ENCODE data around the gene MIPEP.

The MIPEP gene

GRCh38 chr13:23724196-23724970 is 164.8 kb downstream of the MIPEP start:
- DNase-seq (ENCODE audit: insufficient read length, low spot score) (no peak), FAIRE-seq (no peak)

GRCh38 chr13:23723471-23723870 is 165.7 kb downstream of the MIPEP start:
- no peak for FAIRE-seq
- no peak for DNase-seq (ENCODE audit: insufficient read length, low spot score)

- DNase-seq (ENCODE audit: insufficient read length, low spot score) (no peak), FAIRE-seq (no peak)
Measured at GRCh38 chr13:23722726-23723453, 166.3 kb downstream of the MIPEP start.

GRCh38 chr13:23718996-23719395 is 170.2 kb downstream of the MIPEP start:
- no peak for FAIRE-seq

GRCh38 chr13:23716401-23716800 is 172.8 kb downstream of the MIPEP start:
- FAIRE-seq (no peak), DNase-seq (ENCODE audit: insufficient read length, low spot score) (no peak)

More at GRCh38 chr13:23718996-23719395, 170.2 kb downstream of the MIPEP start:
- DNase-seq (ENCODE audit: insufficient read length, low spot score) = no peak

- FAIRE-seq = no peak
- DNase-seq (ENCODE audit: insufficient read length, low spot score) = no peak
Measured at GRCh38 chr13:23715762-23716235, 173.4 kb downstream of the MIPEP start.

- FAIRE-seq = no peak
- no peak for DNase-seq (ENCODE audit: insufficient read length, low spot score)
Measured at GRCh38 chr13:23715092-23715761, 174.0 kb downstream of the MIPEP start.

GRCh38 chr13:23714672-23715071 is 174.5 kb downstream of the MIPEP start:
- DNase-seq (ENCODE audit: insufficient read length, low spot score) (no peak), FAIRE-seq (no peak)

GRCh38 chr13:23711355-23711754 is 177.8 kb downstream of the MIPEP start:
- peak; percentile 71 for FAIRE-seq
- DNase-seq (ENCODE audit: insufficient read length, low spot score) = no peak

GRCh38 chr13:23710366-23710765 is 178.8 kb downstream of the MIPEP start:
- FAIRE-seq = no peak
- no peak for DNase-seq (ENCODE audit: insufficient read length, low spot score)

- no peak for FAIRE-seq
Measured at GRCh38 chr13:23709536-23709935, 179.7 kb downstream of the MIPEP start.

GRCh38 chr13:23707674-23708073 is 181.5 kb downstream of the MIPEP start:
- DNase-seq (ENCODE audit: insufficient read length, low spot score) = no peak
- FAIRE-seq = no peak

More at GRCh38 chr13:23709536-23709935, 179.7 kb downstream of the MIPEP start:
- no peak for DNase-seq (ENCODE audit: insufficient read length, low spot score)

- DNase-seq (ENCODE audit: insufficient read length, low spot score) = no peak
- FAIRE-seq = no peak
Measured at GRCh38 chr13:23705583-23705982, 183.6 kb downstream of the MIPEP start.

GRCh38 chr13:23703246-23703860 is 185.8 kb downstream of the MIPEP start:
- FAIRE-seq = no peak
- DNase-seq (ENCODE audit: insufficient read length, low spot score) = no peak

GRCh38 chr13:23701636-23702035 is 187.6 kb downstream of the MIPEP start:
- no peak for DNase-seq (ENCODE audit: insufficient read length, low spot score)
- no peak for FAIRE-seq

- DNase-seq (ENCODE audit: insufficient read length, low spot score) = no peak
Measured at GRCh38 chr13:23701186-23701585, 188.0 kb downstream of the MIPEP start.

GRCh38 chr13:23699271-23699670 is 189.9 kb downstream of the MIPEP start:
- FAIRE-seq (no peak), DNase-seq (ENCODE audit: insufficient read length, low spot score) (no peak)

More at GRCh38 chr13:23701186-23701585, 188.0 kb downstream of the MIPEP start:
- FAIRE-seq = no peak

GRCh38 chr13:23697772-23698313 is 191.4 kb downstream of the MIPEP start:
- no peak for DNase-seq (ENCODE audit: insufficient read length, low spot score)
- no peak for FAIRE-seq

- no peak for FAIRE-seq
- DNase-seq (ENCODE audit: insufficient read length, low spot score) = no peak
Measured at GRCh38 chr13:23696610-23697009, 192.6 kb downstream of the MIPEP start.

GRCh38 chr13:23695711-23696464 is 193.3 kb downstream of the MIPEP start:
- peak; percentile 85 for FAIRE-seq
- DNase-seq (ENCODE audit: insufficient read length, low spot score) = peak; percentile 79
